SK-N-SH (cell line): ENCODE data around the gene ACAP3. TPM values are rescaled to one million over a fixed set of nuclear protein-coding genes. Genes with fewer than 3 reads are reported as not detected.

Source experiments
- CTCF ChIA-PET: fragments of 300-600, 350-600 bp; formaldehyde crosslinking; extraction: SDS; loops from one replicate; lab custom pipeline; 2021; lab: Yijun Ruan, JAX
- POLR2A ChIA-PET: fragments of 350-600 bp; sonication (Branson Sonifier 250); formaldehyde crosslinking; extraction: SDS; loops from one replicate; lab custom pipeline; 2020; ENCODE audit warnings: antibody characterized with exemption, inconsistent platforms; lab: Yijun Ruan, JAX
- DNase-seq: peaks from one replicate; pipeline ENCODE4 v3.0.0; 2012
- H2AFZ ChIP-seq: fragments of 200-600 bp; sonication (generic); 2 replicates; pipeline ENCODE4 v1.8.1; 2016; ENCODE audit warnings: antibody characterized with exemption, mild to moderate bottlenecking, low read depth
- H3F3A ChIP-seq: fragments of 200-600 bp; sonication (generic); replicated peaks from 2 replicates; pipeline ENCODE3; 2016; ENCODE audit warnings: antibody characterized with exemption, mild to moderate bottlenecking; ENCODE audit not compliant: insufficient read depth
- H3K27ac ChIP-seq, 2 experiments: fragments of 200-500 bp in 1 of 2; fragments of 200-600 bp in 1 of 2; sonication (Bioruptor generic) in 1 of 2; sonication (generic), shearing (Covaris generic) in 1 of 2; 2 replicates each; pipeline versions ENCODE4 v1.5.1 to v1.6.1; 2014 to 2016; ENCODE audit warnings: low read depth in 2 of 2, inconsistent platforms in 1 of 2, low read length in 1 of 2, mild to moderate bottlenecking in 1 of 2, mixed read lengths in 1 of 2
- H3K27me3 ChIP-seq: fragments of 200-600 bp; sonication (generic), shearing (Covaris generic); 2 replicates; pipeline ENCODE4 v1.6.1; 2016; ENCODE audit warnings: mixed run types; ENCODE audit not compliant: insufficient read depth
- H3K36me3 ChIP-seq, 2 experiments: fragments of 200-500 bp in 1 of 2; fragments of 200-600 bp in 1 of 2; sonication (Bioruptor generic) in 1 of 2; sonication (generic) in 1 of 2; replicated peaks in 1 of 2; 2 replicates each; pipeline versions ENCODE3 to v1.5.1; 2014 to 2016; ENCODE audit warnings: low read length in 1 of 2, mild to moderate bottlenecking in 1 of 2; ENCODE audit not compliant: insufficient read depth in 2 of 2, control insufficient read depth in 1 of 2
- H3K4me1 ChIP-seq, 2 experiments: fragments of 200-500 bp in 1 of 2; fragments of 200-600 bp in 1 of 2; sonication (Bioruptor generic) in 1 of 2; sonication (generic), shearing (Covaris generic) in 1 of 2; 2 replicates each; pipeline versions ENCODE4 v1.5.1 to v1.6.1; 2014 to 2016; ENCODE audit warnings: low read depth in 1 of 2, low read length in 1 of 2, mixed run types in 1 of 2; ENCODE audit not compliant: insufficient read depth in 2 of 2, control insufficient read depth in 1 of 2
- H3K4me2 ChIP-seq: fragments of 200-600 bp; sonication (generic), shearing (Covaris generic); 2 replicates; pipeline ENCODE4 v1.6.1; 2017; ENCODE audit warnings: mixed run types
- H3K4me3 ChIP-seq, 2 experiments: fragments of 200-500 bp in 1 of 2; fragments of 200-600 bp in 1 of 2; sonication (Bioruptor generic) in 1 of 2; sonication (generic), shearing (Covaris generic) in 1 of 2; 2 replicates each; pipeline versions ENCODE4 v1.5.1 to v1.8.1; 2014 to 2016; ENCODE audit warnings: low read depth in 2 of 2, inconsistent platforms in 1 of 2, low read length in 1 of 2, mild to moderate bottlenecking in 1 of 2, mixed read lengths in 1 of 2, moderate library complexity in 1 of 2
- H3K79me2 ChIP-seq: fragments of 200-600 bp; sonication (generic); 2 replicates; pipeline ENCODE4 v1.8.1; 2017; ENCODE audit warnings: mild to moderate bottlenecking; ENCODE audit not compliant: insufficient read depth
- H3K9ac ChIP-seq: fragments of 200-600 bp; sonication (generic); 2 replicates; pipeline ENCODE4 v1.6.1; 2017; ENCODE audit warnings: mixed run types
- H3K9me2 ChIP-seq: fragments of 200-600 bp; sonication (generic); 2 replicates; pipeline ENCODE4 v1.6.1; 2017; ENCODE audit warnings: mixed run types
- H3K9me3 ChIP-seq: fragments of 200-600 bp; sonication (generic); 2 replicates; pipeline ENCODE4 v1.6.1; 2017; ENCODE audit warnings: mixed run types, mild to moderate bottlenecking, moderate library complexity
- H4K20me1 ChIP-seq: fragments of 200-600 bp; sonication (generic); 2 replicates; pipeline ENCODE4 v1.6.1; 2017; ENCODE audit warnings: mild to moderate bottlenecking, mixed run types; ENCODE audit not compliant: insufficient read depth
- ELF1 ChIP-seq: IDR thresholded peaks from 2 replicates; pipeline ENCODE4 v1.4.0; 2012
- EZH2phosphoT487 ChIP-seq: fragments of 200-600 bp; sonication (generic); IDR thresholded peaks from 2 replicates; pipeline ENCODE4 v1.6.1; 2017; ENCODE audit warnings: low read depth, mixed run types, mild to moderate bottlenecking, antibody characterized with exemption, moderate library complexity, borderline replicate concordance
- FOXJ3 ChIP-seq: sonication (generic); formaldehyde crosslinking; IDR thresholded peaks from 2 replicates; pipeline ENCODE4 v1.5.1; 2020; ENCODE audit warnings: mild to moderate bottlenecking, missing genetic modification reagents
- GABPA ChIP-seq: IDR thresholded peaks from 2 replicates; pipeline ENCODE4 v1.4.0; 2012; ENCODE audit warnings: low read depth, mild to moderate bottlenecking
- GATA2 ChIP-seq: sonication (generic); formaldehyde crosslinking; IDR thresholded peaks from 2 replicates; pipeline ENCODE4 v1.5.0; 2020; ENCODE audit warnings: mild to moderate bottlenecking, missing genetic modification reagents
- MXI1 ChIP-seq: IDR thresholded peaks from 2 replicates; pipeline ENCODE4 v1.6.1; 2012; ENCODE audit warnings: mild to moderate bottlenecking, low read depth, low read length, improper control_type of control experiment
- NRF1 ChIP-seq: IDR thresholded peaks from 2 replicates; pipeline ENCODE4 v1.6.1; 2012; ENCODE audit warnings: low read depth, mild to moderate bottlenecking, low read length
- PBX3 ChIP-seq: IDR thresholded peaks from 2 replicates; pipeline ENCODE4; 2012
- POLR2AphosphoS5 ChIP-seq: IDR thresholded peaks from 2 replicates; pipeline ENCODE4 v1.6.1; 2012; ENCODE audit warnings: low read depth, low read length
- RCOR1 ChIP-seq: fragments of 150-350 bp; IDR thresholded peaks from 2 replicates; pipeline ENCODE4 v1.6.1; 2017; ENCODE audit warnings: antibody characterized with exemption, low read length
- RFX5 ChIP-seq: IDR thresholded peaks from 2 replicates; pipeline ENCODE4 v1.6.1; 2012; ENCODE audit warnings: mild to moderate bottlenecking, improper control_type of control experiment, low read length
- SIN3A ChIP-seq: IDR thresholded peaks from 2 replicates; pipeline ENCODE4 v1.6.1; 2012; ENCODE audit warnings: low read depth, mild to moderate bottlenecking, low read length, moderate library complexity, borderline replicate concordance
- TAF1 ChIP-seq: IDR thresholded peaks from 2 replicates; pipeline ENCODE4 v1.6.1; 2012; ENCODE audit warnings: low read depth, mild to moderate bottlenecking, low read length, moderate library complexity, borderline replicate concordance
- TEAD4 ChIP-seq: IDR thresholded peaks from 2 replicates; pipeline ENCODE4 v1.4.0; 2012; ENCODE audit warnings: mild to moderate bottlenecking, borderline replicate concordance; ENCODE audit not compliant: insufficient read depth
- ZBTB33 ChIP-seq: IDR thresholded peaks from 2 replicates; pipeline ENCODE4 v1.4.0; 2012; ENCODE audit warnings: low read depth, borderline replicate concordance
- WGBS: methylation state at CpG from one replicate; pipeline ENCODE4 v1.1.6; 2017; ENCODE audit warnings: low lambda C conversion rate; 5-methylcytosine and 5-hydroxymethylcytosine counted together
- polyA plus RNA-seq, 3 experiments: library from polyadenylated mRNA; depleted of rRNA; stranded (reverse); fragments of >200 nt; gene quantifications; 2 replicates each; pipeline ENCODE4 v1.2.3, GENCODE V29; 2012

Gene ACAP3
- polyA plus RNA-seq, 1 of the 3 experiments (the other 2 are of a cell fraction): 51.7 TPM

- ChIA-PET CTCF (interaction anchor here (1.0 to 1.9 kb wide), 5 partner anchors 11 to 40 kb away, joined by 3 to 7 read pairs (median 4); no protein-coding TSS in a partner anchor), POLR2A (interaction anchor here (1.1 kb wide), 1 partner anchor 17 kb away, joined by 3 read pairs; no protein-coding TSS in a partner anchor)
- TF ChIP-seq ELF1 (no peak), GATA2 (no peak), SIN3A (no peak), MXI1 (no peak), PBX3 (no peak), NRF1 (no peak), TEAD4 (no peak), ZBTB33 (no peak), GABPA (no peak)
- no peak within 1 kb of the TSS for H3K27ac ChIP-seq
- H3K4me2 ChIP-seq: no peak within 1 kb of the TSS
- no peak within 1 kb of the TSS for H3K4me3 ChIP-seq
- H3K9me3 ChIP-seq: no peaks in the 10 kb centered on the region
- peaks cover 6% of the 10 kb centered on the region for H3K79me2 ChIP-seq
- peaks cover 0 to 15% of the 10 kb centered on the region in 2 experiments; a peak in 1 of 4 replicates for H3K4me1 ChIP-seq
- 28% methylated on average over 6 of the region's 41 CpGs for WGBS
- no peak within 1 kb of the TSS for H2AFZ ChIP-seq
- peaks cover 0 to 18% of the 10 kb centered on the region in 2 experiments for H3K36me3 ChIP-seq
- no peaks in the 10 kb centered on the region for H4K20me1 ChIP-seq
- peaks cover 5% of the 10 kb centered on the region for H3F3A ChIP-seq
- DNase-seq: no peak
- H3K27me3 ChIP-seq: no peaks in the 10 kb centered on the region
- H3K9ac ChIP-seq: no peak within 1 kb of the TSS
- no peaks in the 10 kb centered on the region for H3K9me2 ChIP-seq
Observed at GRCh38 chr1:1331068-1331965, 23.6 kb upstream of the ACAP3 start, which contains the start of gene TAS1R3. Gene TAS1R3, plus strand, starts transcription at chr1:1331280. Its CDS starts 66 bp downstream, at chr1:1331346.

- peaks cover 14% of the 10 kb centered on the region for H3K79me2 ChIP-seq
- no peaks in the 10 kb centered on the region for H4K20me1 ChIP-seq
- H3K4me2 ChIP-seq: no peak overlapping the region
- H3K9me3 ChIP-seq: no peaks in the 10 kb centered on the region
- POLR2A ChIA-PET: no interaction called here
- 35% methylated on average over 3 of the region's 15 CpGs for WGBS
- H3K4me3 ChIP-seq: no peak overlapping the region
- CTCF ChIA-PET: interaction anchor here (0.7 to 1.9 kb wide), 5 partner anchors 13 to 1189 kb away, joined by 3 to 7 read pairs (median 3); no protein-coding TSS in a partner anchor
- H3K9me2 ChIP-seq: no peaks in the 10 kb centered on the region
- peaks cover 5% of the 10 kb centered on the region for H3F3A ChIP-seq
- H2AFZ ChIP-seq: no peak overlapping the region
- peaks cover 0 to 17% of the 10 kb centered on the region in 2 experiments for H3K36me3 ChIP-seq
- H3K27ac ChIP-seq: no peak overlapping the region
- H3K27me3 ChIP-seq: no peaks in the 10 kb centered on the region
- peak; percentile 56 for DNase-seq
- no peak overlapping the region for H3K9ac ChIP-seq
- H3K4me1 ChIP-seq: peaks cover 0 to 23% of the 10 kb centered on the region in 2 experiments; a peak in 1 of 4 replicates
- TF ChIP-seq RFX5 (no peak), ELF1 (no peak), POLR2AphosphoS5 (no peak), TAF1 (no peak), SIN3A (no peak), FOXJ3 (CRISPR knock-in tag) (no peak), EZH2phosphoT487 (no peak), RCOR1 (no peak), PBX3 (no peak), TEAD4 (no peak)
Observed at GRCh38 chr1:1330366-1331067, 22.8 kb upstream of the ACAP3 start.
